Measurements from ENCODE around the gene SIL1.
"Not testable (repeated sequence)": the region's sequence is repeated elsewhere in the genome, so short reads cannot be mapped to it uniquely, and the experiment has no call there.

SIL1 gene

DNA sequence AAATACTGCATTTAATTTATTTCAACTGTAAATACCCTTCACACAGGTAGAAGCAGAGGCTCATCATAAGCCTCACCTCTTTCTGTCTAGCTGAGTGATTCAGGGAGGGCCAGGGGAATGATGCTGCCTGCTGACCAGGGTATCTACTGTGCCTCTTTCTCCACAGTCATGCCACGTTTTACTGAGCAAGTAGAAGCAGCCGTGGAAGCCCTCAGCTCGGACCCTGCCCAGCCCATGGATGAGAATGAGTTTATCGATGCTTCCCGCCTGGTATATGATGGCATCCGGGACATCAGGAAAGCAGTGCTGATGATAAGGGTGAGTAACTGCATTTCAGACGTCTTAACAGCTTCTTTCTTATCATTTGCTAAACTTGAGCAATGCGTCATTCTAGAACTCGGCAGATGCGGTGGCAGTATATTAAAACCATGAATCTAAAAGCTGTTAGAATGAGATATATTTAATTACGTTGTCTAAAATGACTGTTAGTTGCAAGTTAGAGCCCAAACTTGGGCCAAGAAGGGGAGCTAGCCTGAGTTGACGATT is 273.0 kb downstream of the SIL1 start:
- Histone ChIP-seq H3K9ac (ENCODE audit: low read length in 5 of 5) (no peak overlapping the region), H3K27ac (ENCODE audit: low read depth, low read length) (no peak overlapping the region), H3K4me1 (ENCODE audit: control insufficient read depth in 5 of 5, insufficient read depth in 5 of 5, low read length in 5 of 5) (peaks cover 3 to 12% (median 9%) of the 10 kb centered on the region in 5 donors), H3K9me3 (ENCODE audit: control insufficient read depth in 5 of 5, low read length in 5 of 5) (no peaks in the 10 kb centered on the region), H3K36me3 (ENCODE audit: control insufficient read depth in 5 of 5, insufficient read depth in 5 of 5, low read length in 5 of 5) (peaks cover 3 to 63% (median 55%) of the 10 kb centered on the region in 5 donors), H3K4me3 (ENCODE audit: low read depth in 1 of 5, low read length in 5 of 5) (no peak overlapping the region), H3K27me3 (ENCODE audit: control insufficient read depth in 5 of 5, insufficient read depth in 4 of 5, low read length in 5 of 5) (no peaks in the 10 kb centered on the region)

DNA sequence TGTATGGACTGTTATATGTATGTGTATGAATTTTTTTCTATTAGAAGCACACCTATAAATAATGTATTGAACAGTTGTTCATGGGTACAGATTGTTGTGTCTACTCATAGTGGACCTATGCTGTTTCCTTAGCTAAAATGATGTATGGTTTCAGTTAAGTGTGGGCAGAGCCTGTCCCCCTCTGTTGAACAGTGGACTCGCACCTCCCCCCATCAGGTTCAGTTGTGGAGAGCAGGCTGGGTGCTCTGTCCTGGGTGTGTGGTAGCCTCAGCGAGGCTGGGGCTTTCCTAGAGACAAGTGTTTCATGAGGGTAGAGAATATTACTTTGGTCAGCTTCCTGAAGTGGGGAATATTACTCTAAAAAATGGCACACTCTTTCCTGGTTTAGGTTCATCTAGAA is 275.7 kb downstream of the SIL1 start:
- no peak overlapping the region for H3K9ac ChIP-seq (ENCODE audit: low read length in 5 of 5)

DNA sequence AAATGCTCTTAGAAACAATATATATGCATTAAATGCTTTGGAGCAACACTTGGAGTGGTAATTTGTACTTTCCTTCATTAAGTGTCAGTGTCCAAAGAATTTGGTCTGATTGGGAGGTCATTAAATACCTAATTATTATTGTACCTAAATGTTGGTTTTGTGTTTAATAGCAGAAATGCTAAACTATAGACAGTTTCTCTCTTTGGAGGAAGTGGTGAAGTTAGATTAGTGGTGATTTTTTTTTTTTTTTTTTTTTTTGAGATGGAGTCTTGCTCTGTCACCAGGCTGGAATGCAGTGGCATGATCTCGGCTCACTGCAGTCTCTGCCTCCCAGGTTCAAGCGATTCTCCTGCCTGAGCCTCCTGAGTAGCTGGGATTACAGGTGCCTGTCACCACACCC is 276.8 kb downstream of the SIL1 start:
- not testable (repeated sequence) for H3K4me3 ChIP-seq (ENCODE audit: low read depth in 1 of 5, low read length in 5 of 5); H3K9ac ChIP-seq (ENCODE audit: low read length in 5 of 5); H3K27me3 ChIP-seq (ENCODE audit: control insufficient read depth in 5 of 5, insufficient read depth in 4 of 5, low read length in 5 of 5); H3K4me1 ChIP-seq (ENCODE audit: control insufficient read depth in 5 of 5, insufficient read depth in 5 of 5, low read length in 5 of 5); H3K27ac ChIP-seq (ENCODE audit: low read depth, low read length); H3K9me3 ChIP-seq (ENCODE audit: control insufficient read depth in 5 of 5, low read length in 5 of 5)
- H3K36me3 ChIP-seq (ENCODE audit: control insufficient read depth in 5 of 5, insufficient read depth in 5 of 5, low read length in 5 of 5) = peaks cover 11 to 48% (median 33%) of the 10 kb centered on the region in 5 donors

More for the DNA sequence above, 275.7 kb downstream of the SIL1 start:
- H3K4me3 ChIP-seq (ENCODE audit: low read depth in 1 of 5, low read length in 5 of 5) = no peak overlapping the region
- no peaks in the 10 kb centered on the region for H3K27me3 ChIP-seq (ENCODE audit: control insufficient read depth in 5 of 5, insufficient read depth in 4 of 5, low read length in 5 of 5)
- no peaks in the 10 kb centered on the region for H3K9me3 ChIP-seq (ENCODE audit: control insufficient read depth in 5 of 5, low read length in 5 of 5)
- no peak overlapping the region for H3K27ac ChIP-seq (ENCODE audit: low read depth, low read length)
- peaks cover 0 to 6% (median 0%) of the 10 kb centered on the region in 5 donors for H3K4me1 ChIP-seq (ENCODE audit: control insufficient read depth in 5 of 5, insufficient read depth in 5 of 5, low read length in 5 of 5)
- peaks cover 11 to 58% (median 42%) of the 10 kb centered on the region in 5 donors for H3K36me3 ChIP-seq (ENCODE audit: control insufficient read depth in 5 of 5, insufficient read depth in 5 of 5, low read length in 5 of 5)

DNA sequence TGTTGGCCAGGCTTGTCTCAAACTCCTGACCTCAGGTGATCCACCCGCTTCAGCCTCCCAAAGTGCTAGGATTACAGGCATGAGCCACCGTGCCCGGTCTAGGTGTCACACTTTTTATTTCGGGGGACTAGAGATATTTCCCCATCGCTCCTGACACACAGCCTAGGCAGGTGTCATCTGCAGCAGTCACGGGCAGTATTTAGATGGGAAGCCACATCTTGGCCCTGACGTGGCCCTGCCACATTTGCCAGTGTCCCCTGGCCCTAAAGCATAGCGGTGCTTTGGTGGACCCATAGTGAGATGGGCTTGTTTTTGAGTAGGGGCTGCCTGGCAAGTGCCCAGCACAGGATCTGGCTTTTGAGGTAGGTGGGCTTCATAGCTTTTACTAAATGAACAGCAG is 278.0 kb downstream of the SIL1 start:
- Histone ChIP-seq H3K27me3 (ENCODE audit: control insufficient read depth in 5 of 5, insufficient read depth in 4 of 5, low read length in 5 of 5) (no peaks in the 10 kb centered on the region), H3K9me3 (ENCODE audit: control insufficient read depth in 5 of 5, low read length in 5 of 5) (no peaks in the 10 kb centered on the region), H3K9ac (ENCODE audit: low read length in 5 of 5) (no peak overlapping the region), H3K4me1 (ENCODE audit: control insufficient read depth in 5 of 5, insufficient read depth in 5 of 5, low read length in 5 of 5) (peaks cover 0 to 6% (median 0%) of the 10 kb centered on the region in 5 donors), H3K27ac (ENCODE audit: low read depth, low read length) (no peak overlapping the region), H3K36me3 (ENCODE audit: control insufficient read depth in 5 of 5, insufficient read depth in 5 of 5, low read length in 5 of 5) (peaks cover 11 to 36% (median 23%) of the 10 kb centered on the region in 5 donors), H3K4me3 (ENCODE audit: low read depth in 1 of 5, low read length in 5 of 5) (no peak overlapping the region)

DNA sequence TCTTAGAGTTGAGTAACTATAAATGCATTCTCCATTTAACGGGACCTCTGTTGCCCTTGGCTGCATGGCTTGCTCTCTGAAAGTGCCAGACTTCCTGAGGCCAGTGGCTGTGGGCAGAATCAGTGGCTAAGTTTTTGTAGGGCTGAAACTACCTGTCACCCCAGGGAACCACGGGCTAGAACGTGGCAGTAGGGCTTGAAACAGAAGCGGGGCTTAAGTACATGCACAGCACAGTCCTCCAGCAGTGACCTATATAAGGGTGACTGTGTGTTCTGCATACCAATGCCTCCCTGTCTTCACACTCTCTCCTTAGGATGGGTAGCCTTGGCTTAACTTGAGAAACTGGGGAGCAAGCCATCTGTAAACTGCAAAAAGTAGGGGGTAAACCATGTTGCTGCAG is 279.5 kb downstream of the SIL1 start:
- Histone ChIP-seq H3K9me3 (ENCODE audit: control insufficient read depth in 5 of 5, low read length in 5 of 5) (no peaks in the 10 kb centered on the region), H3K27ac (ENCODE audit: low read depth, low read length) (no peak overlapping the region), H3K4me1 (ENCODE audit: control insufficient read depth in 5 of 5, insufficient read depth in 5 of 5, low read length in 5 of 5) (peaks cover 0 to 6% (median 0%) of the 10 kb centered on the region in 5 donors), H3K4me3 (ENCODE audit: low read depth in 1 of 5, low read length in 5 of 5) (no peak overlapping the region), H3K27me3 (ENCODE audit: control insufficient read depth in 5 of 5, insufficient read depth in 4 of 5, low read length in 5 of 5) (no peaks in the 10 kb centered on the region), H3K36me3 (ENCODE audit: control insufficient read depth in 5 of 5, insufficient read depth in 5 of 5, low read length in 5 of 5) (peaks cover 14 to 36% (median 17%) of the 10 kb centered on the region in 5 donors), H3K9ac (ENCODE audit: low read length in 5 of 5) (no peak overlapping the region)

DNA sequence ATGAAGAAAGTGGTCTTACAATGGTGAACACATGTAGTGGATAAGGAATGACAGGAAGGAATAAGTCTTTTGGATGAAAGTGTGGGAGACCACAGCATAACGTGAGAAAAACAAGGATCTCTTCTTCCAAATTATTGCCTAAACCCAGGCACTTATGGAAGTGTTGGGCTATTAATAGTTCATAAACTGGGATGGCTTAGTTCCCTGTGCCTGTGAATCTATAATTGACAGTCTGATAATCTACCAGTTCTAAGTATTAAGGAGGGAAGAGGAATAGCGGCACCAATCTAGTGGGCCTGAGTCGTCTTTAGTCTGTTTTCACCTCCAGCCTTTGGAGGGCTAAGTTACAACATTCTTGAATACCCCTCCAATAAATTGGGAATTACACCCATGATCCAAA is 283.8 kb downstream of the SIL1 start:
- H3K36me3 ChIP-seq (ENCODE audit: control insufficient read depth in 5 of 5, insufficient read depth in 5 of 5, low read length in 5 of 5) = peaks cover 16 to 32% (median 24%) of the 10 kb centered on the region in 5 donors
- peaks cover 0 to 3% (median 0%) of the 10 kb centered on the region in 5 donors for H3K4me1 ChIP-seq (ENCODE audit: control insufficient read depth in 5 of 5, insufficient read depth in 5 of 5, low read length in 5 of 5)
- no peaks in the 10 kb centered on the region for H3K9me3 ChIP-seq (ENCODE audit: control insufficient read depth in 5 of 5, low read length in 5 of 5)
- no peak overlapping the region for H3K9ac ChIP-seq (ENCODE audit: low read length in 5 of 5)
- H3K4me3 ChIP-seq (ENCODE audit: low read depth in 1 of 5, low read length in 5 of 5) = no peak overlapping the region
- no peaks in the 10 kb centered on the region for H3K27me3 ChIP-seq (ENCODE audit: control insufficient read depth in 5 of 5, insufficient read depth in 4 of 5, low read length in 5 of 5)
- H3K27ac ChIP-seq (ENCODE audit: low read depth, low read length) = no peak overlapping the region

DNA sequence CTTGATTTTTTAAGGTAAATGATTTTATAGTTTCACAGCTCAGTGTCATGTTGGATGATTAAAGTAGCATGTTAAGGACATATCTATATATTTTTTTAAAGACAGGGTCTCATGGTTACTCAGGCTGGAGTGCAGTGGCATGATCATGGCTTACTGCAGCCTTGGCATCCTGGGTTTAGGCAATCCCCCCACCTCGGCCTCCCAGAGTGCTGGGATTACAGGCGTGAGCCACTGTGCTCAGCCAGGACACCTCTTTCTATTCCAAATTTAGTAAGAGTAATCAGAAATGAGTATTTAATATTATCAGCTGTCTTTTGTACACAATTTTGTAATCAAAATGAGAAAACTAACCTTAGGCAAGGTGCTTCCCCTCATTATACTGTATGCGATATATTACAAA is 284.4 kb downstream of the SIL1 start:
- no peak overlapping the region for H3K4me3 ChIP-seq (ENCODE audit: low read depth in 1 of 5, low read length in 5 of 5)
- no peak overlapping the region for H3K9ac ChIP-seq (ENCODE audit: low read length in 5 of 5)
- no peaks in the 10 kb centered on the region for H3K9me3 ChIP-seq (ENCODE audit: control insufficient read depth in 5 of 5, low read length in 5 of 5)
- no peak overlapping the region for H3K27ac ChIP-seq (ENCODE audit: low read depth, low read length)
- H3K36me3 ChIP-seq (ENCODE audit: control insufficient read depth in 5 of 5, insufficient read depth in 5 of 5, low read length in 5 of 5) = peaks cover 14 to 29% (median 22%) of the 10 kb centered on the region in 5 donors
- H3K4me1 ChIP-seq (ENCODE audit: control insufficient read depth in 5 of 5, insufficient read depth in 5 of 5, low read length in 5 of 5) = no peaks in the 10 kb centered on the region
- H3K27me3 ChIP-seq (ENCODE audit: control insufficient read depth in 5 of 5, insufficient read depth in 4 of 5, low read length in 5 of 5) = no peaks in the 10 kb centered on the region

DNA sequence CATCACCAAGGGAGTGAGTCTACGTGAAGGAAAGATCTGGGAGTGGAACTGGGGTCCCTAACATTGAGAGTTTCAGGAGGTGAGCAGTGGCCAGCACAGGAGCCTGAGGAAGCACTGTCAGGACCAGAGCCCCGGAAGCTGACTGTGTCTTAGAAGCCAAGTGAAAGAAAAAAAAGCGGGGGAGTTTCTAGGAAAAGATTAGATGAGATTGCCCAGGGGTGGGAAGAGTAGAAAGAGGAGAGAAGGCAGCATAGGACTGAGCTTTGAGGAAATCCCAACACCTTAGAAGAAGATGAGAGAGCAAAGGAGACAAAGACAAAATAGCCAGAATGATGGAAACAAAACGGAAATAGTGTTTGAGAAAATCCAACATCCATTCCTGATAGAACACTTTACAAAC is 286.1 kb downstream of the SIL1 start:
- H3K36me3 ChIP-seq (ENCODE audit: control insufficient read depth in 5 of 5, insufficient read depth in 5 of 5, low read length in 5 of 5) = peaks cover 13 to 29% (median 25%) of the 10 kb centered on the region in 5 donors
- H3K9me3 ChIP-seq (ENCODE audit: control insufficient read depth in 5 of 5, low read length in 5 of 5) = no peaks in the 10 kb centered on the region
- no peaks in the 10 kb centered on the region for H3K27me3 ChIP-seq (ENCODE audit: control insufficient read depth in 5 of 5, insufficient read depth in 4 of 5, low read length in 5 of 5)
- no peak overlapping the region for H3K27ac ChIP-seq (ENCODE audit: low read depth, low read length)
- no peak overlapping the region for H3K4me3 ChIP-seq (ENCODE audit: low read depth in 1 of 5, low read length in 5 of 5)
- H3K9ac ChIP-seq (ENCODE audit: low read length in 5 of 5) = no peak overlapping the region
- H3K4me1 ChIP-seq (ENCODE audit: control insufficient read depth in 5 of 5, insufficient read depth in 5 of 5, low read length in 5 of 5) = no peaks in the 10 kb centered on the region

DNA sequence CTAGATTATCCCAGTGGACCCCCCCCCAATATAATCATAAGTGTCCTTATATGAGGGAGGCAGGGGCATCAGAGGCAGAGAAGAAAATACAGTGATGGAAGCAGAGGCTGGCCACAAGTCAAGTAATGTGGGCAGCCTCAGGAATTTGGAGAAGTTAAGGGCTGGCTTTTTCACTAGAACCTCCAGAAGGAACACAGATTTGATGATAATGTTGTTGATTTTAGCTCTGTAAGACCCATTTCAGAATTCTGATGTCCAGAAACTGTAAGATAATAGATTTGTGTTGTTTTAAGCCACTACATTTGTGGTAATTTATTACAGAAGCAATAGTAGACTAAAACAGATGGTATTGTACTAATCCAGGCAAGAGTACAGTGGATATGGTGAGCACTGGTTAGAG is 286.7 kb downstream of the SIL1 start:
- H3K27me3 ChIP-seq (ENCODE audit: control insufficient read depth in 5 of 5, insufficient read depth in 4 of 5, low read length in 5 of 5) = no peaks in the 10 kb centered on the region
- H3K4me1 ChIP-seq (ENCODE audit: control insufficient read depth in 5 of 5, insufficient read depth in 5 of 5, low read length in 5 of 5) = no peaks in the 10 kb centered on the region
- H3K9me3 ChIP-seq (ENCODE audit: control insufficient read depth in 5 of 5, low read length in 5 of 5) = no peaks in the 10 kb centered on the region
- H3K27ac ChIP-seq (ENCODE audit: low read depth, low read length) = no peak overlapping the region
- H3K4me3 ChIP-seq (ENCODE audit: low read depth in 1 of 5, low read length in 5 of 5) = no peak overlapping the region
- H3K9ac ChIP-seq (ENCODE audit: low read length in 5 of 5) = no peak overlapping the region
- peaks cover 15 to 33% (median 27%) of the 10 kb centered on the region in 5 donors for H3K36me3 ChIP-seq (ENCODE audit: control insufficient read depth in 5 of 5, insufficient read depth in 5 of 5, low read length in 5 of 5)

DNA sequence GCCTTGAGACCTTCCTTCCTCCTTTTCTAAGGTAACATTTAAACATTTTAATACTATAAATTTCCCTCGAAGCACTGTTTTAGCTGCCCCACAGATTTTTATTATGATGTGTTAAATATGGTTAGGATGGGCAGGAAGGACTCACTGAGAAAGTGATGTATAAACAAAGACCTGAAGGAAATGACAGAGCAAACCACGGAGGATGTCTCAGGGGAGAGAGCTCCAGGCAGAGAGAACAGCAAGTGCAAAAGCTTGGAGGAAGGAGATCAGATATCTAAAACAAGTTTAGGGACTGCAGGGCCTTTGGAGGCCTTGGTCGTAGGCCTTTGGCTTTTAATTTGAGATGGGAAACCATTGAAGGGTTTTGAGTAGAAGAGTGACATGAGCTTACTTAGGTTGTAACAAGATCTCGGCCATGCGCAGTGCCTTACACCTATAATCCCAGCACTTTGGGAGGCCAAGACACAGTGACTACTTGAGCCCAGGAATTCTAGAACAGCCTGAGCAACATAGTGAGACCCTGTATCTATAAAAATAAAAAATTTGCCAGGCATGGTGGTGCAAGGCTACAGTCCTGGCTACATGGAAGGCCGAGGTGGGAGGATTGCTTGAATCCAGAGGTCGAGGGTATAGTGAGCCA is 287.5 kb downstream of the SIL1 start:
- Histone ChIP-seq H3K27me3 (ENCODE audit: control insufficient read depth in 5 of 5, insufficient read depth in 4 of 5, low read length in 5 of 5) (no peaks in the 10 kb centered on the region), H3K9ac (ENCODE audit: low read length in 5 of 5) (no peak overlapping the region), H3K4me3 (ENCODE audit: low read depth in 1 of 5, low read length in 5 of 5) (no peak overlapping the region), H3K36me3 (ENCODE audit: control insufficient read depth in 5 of 5, insufficient read depth in 5 of 5, low read length in 5 of 5) (peaks cover 23 to 41% (median 35%) of the 10 kb centered on the region in 5 donors), H3K27ac (ENCODE audit: low read depth, low read length) (no peak overlapping the region), H3K4me1 (ENCODE audit: control insufficient read depth in 5 of 5, insufficient read depth in 5 of 5, low read length in 5 of 5) (no peaks in the 10 kb centered on the region), H3K9me3 (ENCODE audit: control insufficient read depth in 5 of 5, low read length in 5 of 5) (no peaks in the 10 kb centered on the region)

All from subcutaneous abdominal adipose tissue (tissue), 5 donors.